SK-N-SH treated with all-trans-retinoic acid at 6 μM for 48 hours (cell line): ENCODE data around the gene FOXR1.

ENCODE experiments used
- ATAC-seq: fragments of 200-7000 bp; cut with Tn5 transposase; 3 replicates; pipeline ENCODE4 v1.9.1; 2020; ENCODE audit warnings: mild to moderate bottlenecking, moderate library complexity
- ARNTL ChIP-seq: fragments of 450-650 bp; formaldehyde crosslinking; IDR thresholded peaks from 2 replicates; pipeline ENCODE4 v1.5.0; 2020; ENCODE audit warnings: low read depth, mild to moderate bottlenecking, moderate library complexity, borderline replicate concordance
- BACH2 ChIP-seq: fragments of 250-450 bp; sonication (Bioruptor Pico); IDR thresholded peaks from 2 replicates; pipeline ENCODE4 v1.9.0; 2021; ENCODE audit warnings: mild to moderate bottlenecking, borderline replicate concordance
- ESRRG ChIP-seq: fragments of 250-450 bp; sonication (Bioruptor Pico); IDR thresholded peaks from 2 replicates; pipeline ENCODE4 v1.6.1; 2021; ENCODE audit warnings: mild to moderate bottlenecking
- GLIS3 ChIP-seq: fragments of 250-450 bp; sonication (Bioruptor Pico); IDR thresholded peaks from 2 replicates; pipeline ENCODE4 v1.5.0; 2020; ENCODE audit warnings: mild to moderate bottlenecking, moderate library complexity
- ISL1 ChIP-seq: fragments of 250-450 bp; sonication (Bioruptor Pico); IDR thresholded peaks from 2 replicates; pipeline ENCODE4 v2.1.2; 2022; ENCODE audit warnings: mild to moderate bottlenecking, moderate library complexity
- OSR1 ChIP-seq: fragments of 250-450 bp; sonication (Bioruptor Pico); IDR thresholded peaks from 2 replicates; pipeline ENCODE4 v1.8.0; 2022; ENCODE audit warnings: moderate library complexity, mild to moderate bottlenecking, inconsistent platforms
- PPARA ChIP-seq: fragments of 250-450 bp; sonication (Bioruptor Pico); IDR thresholded peaks from 2 replicates; pipeline ENCODE4 v1.5.0; 2020; ENCODE audit warnings: mild to moderate bottlenecking, borderline replicate concordance
- RARB ChIP-seq: fragments of 250-450 bp; sonication (Bioruptor Pico); IDR thresholded peaks from 2 replicates; pipeline ENCODE4 v1.8.0; 2021; ENCODE audit warnings: mild to moderate bottlenecking, moderate library complexity
- SNAI2 ChIP-seq: fragments of 250-450 bp; sonication (Bioruptor Pico); IDR thresholded peaks from 2 replicates; pipeline ENCODE4 v1.5.0; 2020; ENCODE audit warnings: mild to moderate bottlenecking, moderate library complexity
- TCF4 ChIP-seq: fragments of 250-450 bp; sonication (Bioruptor Pico); IDR thresholded peaks from 2 replicates; pipeline ENCODE4 v1.8.0; 2021; ENCODE audit warnings: mild to moderate bottlenecking, moderate library complexity, borderline replicate concordance
- TOX ChIP-seq: fragments of 250-450 bp; sonication (Bioruptor Pico); IDR thresholded peaks from 2 replicates; pipeline ENCODE4 v1.8.0; 2021; ENCODE audit warnings: mild to moderate bottlenecking, moderate library complexity, borderline replicate concordance
- ZC3H10 ChIP-seq: fragments of 250-450 bp; sonication (Bioruptor Pico); IDR thresholded peaks from 2 replicates; pipeline ENCODE4 v1.5.1; 2021; ENCODE audit warnings: mild to moderate bottlenecking, moderate library complexity
- ZFP3 ChIP-seq: fragments of 250-450 bp; sonication (Bioruptor Pico); IDR thresholded peaks from 2 replicates; pipeline ENCODE4 v1.5.0; 2020; ENCODE audit warnings: mild to moderate bottlenecking, moderate library complexity
- ZNF70 ChIP-seq: fragments of 450-650 bp; formaldehyde crosslinking; IDR thresholded peaks from 2 replicates; pipeline ENCODE4 v1.5.0; 2020; ENCODE audit warnings: mild to moderate bottlenecking, moderate library complexity
- ZNF8 ChIP-seq: fragments of 450-650 bp; formaldehyde crosslinking; IDR thresholded peaks from 2 replicates; pipeline ENCODE4 v1.5.0; 2020; ENCODE audit warnings: mild to moderate bottlenecking, moderate library complexity
- TF ChIP-seq, protein P1 (sequence below): fragments of 250-450 bp; sonication (Bioruptor Pico); IDR thresholded peaks from 2 replicates; pipeline ENCODE4 v1.5.1; 2020; ENCODE audit warnings: low read depth, mild to moderate bottlenecking, moderate library complexity
- TF ChIP-seq, protein P2 (sequence below): fragments of 250-450 bp; sonication (Bioruptor Pico); IDR thresholded peaks from 2 replicates; pipeline ENCODE4 v1.8.0; 2021; ENCODE audit warnings: low read depth, mild to moderate bottlenecking, moderate library complexity, borderline replicate concordance
- TF ChIP-seq, protein P3 (sequence below): fragments of 250-450 bp; sonication (Bioruptor Pico); IDR thresholded peaks from 2 replicates; pipeline ENCODE4 v1.5.1; 2021; ENCODE audit warnings: mild to moderate bottlenecking, moderate library complexity
- TF ChIP-seq, protein P4 (sequence below): fragments of 250-450 bp; sonication (Bioruptor Pico); IDR thresholded peaks from 2 replicates; pipeline ENCODE4 v1.5.0; 2020; ENCODE audit warnings: mild to moderate bottlenecking, moderate library complexity
- TF ChIP-seq, protein P5 (sequence below): fragments of 250-450 bp; sonication (Bioruptor Pico); IDR thresholded peaks from 2 replicates; pipeline ENCODE4 v1.8.0; 2020; ENCODE audit warnings: mild to moderate bottlenecking, moderate library complexity, borderline replicate concordance

Gene FOXR1

DNA sequence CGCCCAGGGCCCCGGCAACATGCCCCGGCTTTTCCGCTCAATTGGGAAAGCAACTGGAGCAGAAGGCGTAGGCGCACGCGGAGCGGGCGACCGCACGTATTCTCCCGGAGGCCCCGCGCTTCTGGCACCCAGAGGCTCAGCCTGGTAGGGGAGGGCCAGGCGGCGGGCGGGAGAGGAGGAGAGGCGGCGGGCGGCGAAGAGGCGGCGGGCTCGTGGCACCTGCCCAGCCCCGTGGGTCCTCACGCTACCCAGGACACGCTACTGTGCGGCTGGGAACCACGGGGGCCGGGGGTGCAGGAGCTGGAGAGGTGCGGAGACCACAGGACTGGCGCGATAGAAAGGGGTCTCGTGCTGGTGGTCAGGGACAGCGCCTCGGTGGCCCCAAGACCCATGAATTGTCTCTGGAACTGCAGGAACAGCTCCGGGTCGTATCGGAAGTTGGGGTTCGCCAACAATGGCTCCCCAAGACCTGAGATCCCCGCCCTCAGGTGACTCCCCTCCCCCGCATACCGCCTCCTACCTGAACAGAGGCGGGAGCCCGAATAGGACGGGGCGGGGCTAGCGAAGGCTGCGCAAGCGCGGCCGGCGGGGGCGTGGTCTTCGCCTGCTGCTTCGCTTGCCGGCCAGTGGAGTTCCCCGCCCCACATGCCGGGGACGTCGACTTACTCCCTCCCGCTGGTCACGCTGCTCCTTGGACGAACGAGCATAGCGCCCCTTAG is 58.9 kb downstream of the FOXR1 start, which contains the start of gene SLC37A4:
Gene SLC37A4 (minus strand): TSS at position 549 of the 719 bp plus-strand sequence.
- TF ChIP-seq, protein P1, sequence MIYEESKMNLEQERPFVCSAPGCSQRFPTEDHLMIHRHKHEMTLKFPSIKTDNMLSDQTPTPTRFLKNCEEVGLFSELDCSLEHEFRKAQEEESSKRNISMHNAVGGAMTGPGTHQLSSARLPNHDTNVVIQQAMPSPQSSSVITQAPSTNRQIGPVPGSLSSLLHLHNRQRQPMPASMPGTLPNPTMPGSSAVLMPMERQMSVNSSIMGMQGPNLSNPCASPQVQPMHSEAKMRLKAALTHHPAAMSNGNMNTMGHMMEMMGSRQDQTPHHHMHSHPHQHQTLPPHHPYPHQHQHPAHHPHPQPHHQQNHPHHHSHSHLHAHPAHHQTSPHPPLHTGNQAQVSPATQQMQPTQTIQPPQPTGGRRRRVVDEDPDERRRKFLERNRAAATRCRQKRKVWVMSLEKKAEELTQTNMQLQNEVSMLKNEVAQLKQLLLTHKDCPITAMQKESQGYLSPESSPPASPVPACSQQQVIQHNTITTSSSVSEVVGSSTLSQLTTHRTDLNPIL (CRISPR knock-in tag) = no peak
- TF ChIP-seq ZFP3 (CRISPR knock-in tag) = no peak
- no peak for TF ChIP-seq GLIS3 (CRISPR knock-in tag)
- no peak for TF ChIP-seq ZNF8
- TF ChIP-seq BACH2 (CRISPR knock-in tag) = no peak
- TF ChIP-seq, protein P2, sequence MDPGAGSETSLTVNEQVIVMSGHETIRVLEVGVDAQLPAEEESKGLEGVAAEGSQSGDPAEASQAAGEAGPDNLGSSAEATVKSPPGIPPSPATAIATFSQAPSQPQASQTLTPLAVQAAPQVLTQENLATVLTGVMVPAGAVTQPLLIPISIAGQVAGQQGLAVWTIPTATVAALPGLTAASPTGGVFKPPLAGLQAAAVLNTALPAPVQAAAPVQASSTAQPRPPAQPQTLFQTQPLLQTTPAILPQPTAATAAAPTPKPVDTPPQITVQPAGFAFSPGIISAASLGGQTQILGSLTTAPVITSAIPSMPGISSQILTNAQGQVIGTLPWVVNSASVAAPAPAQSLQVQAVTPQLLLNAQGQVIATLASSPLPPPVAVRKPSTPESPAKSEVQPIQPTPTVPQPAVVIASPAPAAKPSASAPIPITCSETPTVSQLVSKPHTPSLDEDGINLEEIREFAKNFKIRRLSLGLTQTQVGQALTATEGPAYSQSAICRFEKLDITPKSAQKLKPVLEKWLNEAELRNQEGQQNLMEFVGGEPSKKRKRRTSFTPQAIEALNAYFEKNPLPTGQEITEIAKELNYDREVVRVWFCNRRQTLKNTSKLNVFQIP (CRISPR knock-in tag) = no peak
- no peak for TF ChIP-seq ARNTL (CRISPR knock-in tag)
- no peak for TF ChIP-seq ESRRG (CRISPR knock-in tag)
- TF ChIP-seq, protein P3, sequence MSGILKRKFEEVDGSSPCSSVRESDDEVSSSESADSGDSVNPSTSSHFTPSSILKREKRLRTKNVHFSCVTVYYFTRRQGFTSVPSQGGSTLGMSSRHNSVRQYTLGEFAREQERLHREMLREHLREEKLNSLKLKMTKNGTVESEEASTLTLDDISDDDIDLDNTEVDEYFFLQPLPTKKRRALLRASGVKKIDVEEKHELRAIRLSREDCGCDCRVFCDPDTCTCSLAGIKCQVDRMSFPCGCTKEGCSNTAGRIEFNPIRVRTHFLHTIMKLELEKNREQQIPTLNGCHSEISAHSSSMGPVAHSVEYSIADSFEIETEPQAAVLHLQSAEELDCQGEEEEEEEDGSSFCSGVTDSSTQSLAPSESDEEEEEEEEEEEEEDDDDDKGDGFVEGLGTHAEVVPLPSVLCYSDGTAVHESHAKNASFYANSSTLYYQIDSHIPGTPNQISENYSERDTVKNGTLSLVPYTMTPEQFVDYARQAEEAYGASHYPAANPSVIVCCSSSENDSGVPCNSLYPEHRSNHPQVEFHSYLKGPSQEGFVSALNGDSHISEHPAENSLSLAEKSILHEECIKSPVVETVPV (CRISPR knock-in tag) = no peak
- no peak for TF ChIP-seq ZC3H10
- TF ChIP-seq ZNF70 (CRISPR knock-in tag) = no peak
- TF ChIP-seq, protein P4, sequence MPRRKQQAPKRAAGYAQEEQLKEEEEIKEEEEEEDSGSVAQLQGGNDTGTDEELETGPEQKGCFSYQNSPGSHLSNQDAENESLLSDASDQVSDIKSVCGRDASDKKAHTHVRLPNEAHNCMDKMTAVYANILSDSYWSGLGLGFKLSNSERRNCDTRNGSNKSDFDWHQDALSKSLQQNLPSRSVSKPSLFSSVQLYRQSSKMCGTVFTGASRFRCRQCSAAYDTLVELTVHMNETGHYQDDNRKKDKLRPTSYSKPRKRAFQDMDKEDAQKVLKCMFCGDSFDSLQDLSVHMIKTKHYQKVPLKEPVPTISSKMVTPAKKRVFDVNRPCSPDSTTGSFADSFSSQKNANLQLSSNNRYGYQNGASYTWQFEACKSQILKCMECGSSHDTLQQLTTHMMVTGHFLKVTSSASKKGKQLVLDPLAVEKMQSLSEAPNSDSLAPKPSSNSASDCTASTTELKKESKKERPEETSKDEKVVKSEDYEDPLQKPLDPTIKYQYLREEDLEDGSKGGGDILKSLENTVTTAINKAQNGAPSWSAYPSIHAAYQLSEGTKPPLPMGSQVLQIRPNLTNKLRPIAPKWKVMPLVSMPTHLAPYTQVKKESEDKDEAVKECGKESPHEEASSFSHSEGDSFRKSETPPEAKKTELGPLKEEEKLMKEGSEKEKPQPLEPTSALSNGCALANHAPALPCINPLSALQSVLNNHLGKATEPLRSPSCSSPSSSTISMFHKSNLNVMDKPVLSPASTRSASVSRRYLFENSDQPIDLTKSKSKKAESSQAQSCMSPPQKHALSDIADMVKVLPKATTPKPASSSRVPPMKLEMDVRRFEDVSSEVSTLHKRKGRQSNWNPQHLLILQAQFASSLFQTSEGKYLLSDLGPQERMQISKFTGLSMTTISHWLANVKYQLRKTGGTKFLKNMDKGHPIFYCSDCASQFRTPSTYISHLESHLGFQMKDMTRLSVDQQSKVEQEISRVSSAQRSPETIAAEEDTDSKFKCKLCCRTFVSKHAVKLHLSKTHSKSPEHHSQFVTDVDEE (CRISPR knock-in tag) = no peak
- TF ChIP-seq OSR1 (CRISPR knock-in tag) = no peak
- no peak for TF ChIP-seq SNAI2 (CRISPR knock-in tag)
- no peak for TF ChIP-seq PPARA (CRISPR knock-in tag)
- no peak for TF ChIP-seq ISL1
- TF ChIP-seq TOX (CRISPR knock-in tag) = no peak
- TF ChIP-seq, protein P5, sequence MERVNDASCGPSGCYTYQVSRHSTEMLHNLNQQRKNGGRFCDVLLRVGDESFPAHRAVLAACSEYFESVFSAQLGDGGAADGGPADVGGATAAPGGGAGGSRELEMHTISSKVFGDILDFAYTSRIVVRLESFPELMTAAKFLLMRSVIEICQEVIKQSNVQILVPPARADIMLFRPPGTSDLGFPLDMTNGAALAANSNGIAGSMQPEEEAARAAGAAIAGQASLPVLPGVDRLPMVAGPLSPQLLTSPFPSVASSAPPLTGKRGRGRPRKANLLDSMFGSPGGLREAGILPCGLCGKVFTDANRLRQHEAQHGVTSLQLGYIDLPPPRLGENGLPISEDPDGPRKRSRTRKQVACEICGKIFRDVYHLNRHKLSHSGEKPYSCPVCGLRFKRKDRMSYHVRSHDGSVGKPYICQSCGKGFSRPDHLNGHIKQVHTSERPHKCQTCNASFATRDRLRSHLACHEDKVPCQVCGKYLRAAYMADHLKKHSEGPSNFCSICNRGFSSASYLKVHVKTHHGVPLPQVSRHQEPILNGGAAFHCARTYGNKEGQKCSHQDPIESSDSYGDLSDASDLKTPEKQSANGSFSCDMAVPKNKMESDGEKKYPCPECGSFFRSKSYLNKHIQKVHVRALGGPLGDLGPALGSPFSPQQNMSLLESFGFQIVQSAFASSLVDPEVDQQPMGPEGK = no peak
- no peak for TF ChIP-seq TCF4 (CRISPR knock-in tag)
- no peak for TF ChIP-seq RARB (CRISPR knock-in tag)

More for the DNA sequence above, 58.9 kb downstream of the FOXR1 start, which contains the start of gene SLC37A4:
- peak; percentile 92 for ATAC-seq
